Measurements from ENCODE around the gene LATS2.
"Not testable (repeated sequence)": the region's sequence is repeated elsewhere in the genome, so short reads cannot be mapped to it uniquely, and the experiment has no call there.

LATS2 gene

DNA sequence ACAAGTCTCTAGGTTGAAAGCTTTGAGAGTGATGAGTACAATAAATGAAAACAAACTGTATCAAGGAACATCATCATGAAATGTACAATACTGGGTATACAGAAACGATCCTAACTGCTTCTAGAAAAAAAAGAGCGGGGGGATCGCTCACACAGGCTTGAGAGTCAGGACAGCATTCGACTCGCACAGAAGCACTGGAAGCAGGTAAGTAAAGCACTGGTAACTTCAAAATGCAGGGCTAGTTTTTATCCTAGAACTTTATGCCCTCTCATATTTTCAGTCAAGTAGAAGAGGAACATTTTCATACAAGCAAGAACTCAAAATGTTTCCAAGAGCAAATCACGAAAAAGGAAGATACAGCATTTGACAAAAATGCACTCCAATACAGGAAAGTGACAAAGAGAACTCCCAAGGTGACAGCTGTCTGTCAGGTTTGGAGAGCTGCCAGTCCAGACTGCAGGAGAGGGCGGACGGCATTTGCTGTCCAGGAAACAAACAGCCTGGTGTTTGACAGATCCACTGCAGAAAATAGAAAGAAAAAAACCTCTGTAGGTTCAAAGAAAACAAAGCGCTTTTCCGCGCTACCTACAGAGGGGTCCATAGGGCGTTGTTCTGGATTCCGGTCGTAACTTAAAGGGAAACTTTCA lies 100.6 kb downstream of the LATS2 start:
- DNase-seq: no peak

DNA sequence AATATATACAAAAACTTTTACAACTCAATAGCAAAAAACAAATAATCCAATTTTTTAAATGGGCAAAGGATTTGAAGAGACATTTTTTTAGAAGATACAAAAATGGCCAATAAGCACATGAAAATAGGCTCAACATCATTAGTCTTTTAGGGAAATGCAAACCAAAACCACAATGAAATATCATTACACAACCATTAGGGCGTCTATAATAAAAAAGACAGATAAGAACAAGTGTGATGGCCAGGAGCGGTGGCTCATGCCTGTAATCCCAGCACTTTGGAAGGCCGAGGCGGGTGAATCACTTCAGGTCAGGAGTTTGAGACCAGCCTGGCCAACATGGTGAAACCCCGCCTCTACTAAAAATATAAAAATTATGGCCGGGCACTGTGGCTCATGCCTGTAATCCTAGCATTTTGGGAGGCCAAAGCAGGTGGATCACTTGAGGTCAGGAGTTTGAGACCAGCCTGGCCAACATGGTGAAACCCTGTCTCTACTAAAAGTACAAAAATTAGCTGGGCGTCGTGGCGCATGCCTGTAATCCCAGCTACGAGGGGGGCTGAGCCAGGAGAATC lies 104.3 kb downstream of the LATS2 start:
- not testable (repeated sequence) for DNase-seq

DNA sequence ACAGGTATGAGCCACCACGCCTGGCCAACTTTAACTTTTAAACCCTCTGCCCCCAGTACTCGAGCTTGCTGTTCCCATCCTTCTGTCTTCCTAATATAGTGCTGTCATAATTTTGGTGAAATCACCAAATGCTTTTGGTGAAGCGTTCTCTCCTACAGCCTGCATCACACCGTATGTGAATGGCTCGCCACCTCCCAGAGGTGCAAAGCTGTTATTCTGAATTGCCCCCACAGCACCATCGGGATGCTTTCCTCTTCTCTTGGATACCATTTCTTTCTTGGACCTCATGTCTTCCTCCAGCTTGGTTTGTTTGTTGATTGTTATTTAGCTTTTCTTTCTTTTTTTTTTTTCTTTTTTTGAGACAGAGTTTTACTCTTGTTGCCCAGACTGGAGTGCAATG lies 105.9 kb downstream of the LATS2 start:
- DNase-seq: no peak

DNA sequence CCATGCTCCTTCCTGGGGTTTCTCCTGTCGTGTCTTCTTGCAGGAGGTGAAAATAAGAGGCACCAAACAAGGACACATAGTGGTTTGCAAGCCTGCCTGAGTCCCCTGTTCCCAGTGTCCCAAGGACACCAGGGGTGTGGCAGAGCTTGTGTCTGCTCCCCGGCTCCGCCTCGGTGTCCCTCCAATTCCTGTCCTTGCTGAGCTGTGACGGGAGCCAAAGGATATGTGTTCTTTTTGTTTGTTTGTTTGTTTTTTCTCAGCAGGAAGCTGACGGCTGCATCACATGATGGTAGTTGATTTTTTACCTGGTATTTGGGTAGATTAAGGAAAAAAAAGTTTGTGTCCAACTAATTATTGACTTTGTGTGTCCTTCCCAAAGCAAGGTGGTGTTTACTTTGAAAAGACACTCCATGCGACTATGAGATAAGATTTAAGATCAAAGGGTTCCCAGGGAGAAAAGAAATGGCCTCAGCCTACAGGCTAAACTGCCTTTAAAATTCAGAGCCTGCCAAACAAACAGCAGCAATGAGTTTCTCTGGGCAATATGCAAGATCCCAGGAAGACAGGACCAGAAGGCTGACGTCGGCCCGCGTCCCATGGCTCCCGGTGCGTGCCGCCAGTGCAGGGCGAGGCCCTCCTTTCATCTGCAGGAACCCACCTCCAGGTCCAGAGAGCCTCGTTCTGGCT lies 108.0 kb downstream of the LATS2 start:
- no peak for DNase-seq

DNA sequence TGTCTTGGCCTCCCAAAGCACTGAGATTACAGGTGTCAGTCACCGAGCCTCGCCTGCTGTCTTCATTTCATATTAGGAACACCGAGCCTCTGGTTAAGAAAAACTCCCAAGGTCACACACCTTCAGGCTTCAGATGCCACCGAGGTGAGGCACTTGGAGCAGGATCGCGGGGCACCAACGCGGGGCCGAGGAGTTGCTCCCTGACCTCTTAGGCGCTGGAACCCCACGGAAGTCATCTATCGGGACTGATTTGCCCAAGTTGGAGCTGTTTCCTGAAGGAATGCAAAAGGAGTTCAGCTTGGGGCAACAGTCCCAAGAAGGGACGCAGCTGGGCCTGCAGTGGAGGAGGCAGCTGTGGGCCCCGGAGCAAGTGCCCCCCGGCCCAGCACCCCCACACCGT lies 108.5 kb downstream of the LATS2 start:
- no peak for DNase-seq

DNA sequence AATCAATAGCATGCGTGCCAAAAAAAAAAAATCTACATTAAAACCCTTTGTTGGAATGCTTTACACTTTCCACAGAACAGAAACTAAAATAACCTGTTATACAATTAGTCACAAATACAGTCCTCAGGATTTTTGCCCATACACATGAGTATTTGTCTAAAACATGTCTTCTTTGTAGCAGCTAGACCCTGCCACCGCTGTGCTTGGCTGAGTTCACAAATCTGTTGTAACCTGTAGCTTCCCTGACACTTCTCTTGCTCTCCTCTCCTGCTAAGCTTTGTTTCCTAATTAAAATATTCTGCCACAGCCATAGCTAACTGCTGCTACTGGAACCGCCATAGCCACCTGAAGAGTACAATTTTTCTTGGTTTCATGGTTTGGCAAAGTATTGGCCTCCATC lies 113.4 kb downstream of the LATS2 start:
- not testable (repeated sequence) for DNase-seq

DNA sequence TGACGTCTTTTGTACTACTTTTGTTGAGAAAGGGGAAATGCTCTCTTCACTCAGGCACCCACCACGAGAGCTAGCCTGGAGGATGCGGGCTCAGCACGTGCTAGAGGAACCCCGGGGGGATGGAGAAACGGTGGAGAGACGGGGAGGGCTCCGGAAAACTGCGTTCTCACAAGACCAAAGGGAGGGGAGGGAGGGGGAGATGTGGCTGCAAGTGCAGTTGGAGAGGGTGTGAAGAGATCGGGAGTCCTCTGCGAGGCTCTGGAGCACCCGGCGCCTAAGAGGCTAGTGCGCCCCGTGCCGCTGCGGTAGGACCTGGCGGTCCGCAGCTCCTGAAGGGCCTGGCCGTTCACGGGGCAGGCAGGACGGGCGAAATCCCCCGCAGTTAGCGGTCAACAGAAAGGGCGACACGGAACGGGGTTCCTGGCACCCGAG lies 115.4 kb downstream of the LATS2 start:
- DNase-seq: peak; percentile 39

DNA sequence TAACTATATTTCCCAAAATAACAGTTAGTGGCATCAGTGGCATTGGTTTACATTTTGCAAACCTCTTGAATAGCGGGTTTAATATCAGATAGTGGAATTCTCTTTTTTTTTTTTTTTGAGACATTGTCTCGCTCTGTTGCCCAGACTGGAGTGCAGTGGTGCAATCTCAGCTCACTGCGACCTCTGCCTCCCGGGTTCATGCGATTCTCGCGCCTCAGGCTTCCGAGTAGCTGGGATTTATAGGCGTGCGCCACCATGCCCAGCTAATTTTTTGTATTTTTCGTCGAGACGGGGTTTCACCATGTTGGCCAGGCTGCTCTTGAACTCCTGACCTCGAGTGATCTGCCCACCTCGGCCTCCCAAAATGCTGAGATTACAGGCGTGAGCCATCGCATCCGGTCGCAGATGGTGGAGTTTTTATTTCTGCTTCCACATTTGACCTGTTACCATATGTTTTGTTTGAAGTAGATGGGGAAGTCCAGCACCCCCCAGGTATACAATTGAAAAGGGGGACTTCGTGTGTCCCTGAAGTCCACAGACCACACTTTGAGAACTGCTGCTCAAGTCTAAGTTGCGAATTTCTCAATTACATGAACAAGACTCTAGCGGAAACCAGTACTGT lies 118.3 kb downstream of the LATS2 start:
- peak; percentile 55 for DNase-seq

DNA sequence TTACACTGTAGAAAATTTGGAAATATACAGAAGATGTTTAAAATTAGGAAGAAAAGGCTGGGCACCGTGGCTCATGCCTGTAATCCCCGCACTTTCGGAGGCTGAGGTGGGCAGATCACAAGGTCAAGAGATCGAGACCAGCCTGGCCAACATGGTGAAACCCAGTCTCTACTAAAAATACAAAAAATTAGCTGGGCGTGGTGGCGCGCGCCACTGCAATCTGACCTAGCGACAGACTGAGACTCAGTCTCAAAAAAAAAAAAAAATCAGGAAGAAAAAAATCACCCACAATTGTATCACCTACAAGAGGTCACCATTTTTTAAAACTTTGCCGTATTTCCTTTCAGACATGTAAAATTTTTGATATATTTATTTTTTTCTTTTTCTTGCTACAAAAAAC lies 120.9 kb downstream of the LATS2 start:
- not testable (repeated sequence) for DNase-seq

DNA sequence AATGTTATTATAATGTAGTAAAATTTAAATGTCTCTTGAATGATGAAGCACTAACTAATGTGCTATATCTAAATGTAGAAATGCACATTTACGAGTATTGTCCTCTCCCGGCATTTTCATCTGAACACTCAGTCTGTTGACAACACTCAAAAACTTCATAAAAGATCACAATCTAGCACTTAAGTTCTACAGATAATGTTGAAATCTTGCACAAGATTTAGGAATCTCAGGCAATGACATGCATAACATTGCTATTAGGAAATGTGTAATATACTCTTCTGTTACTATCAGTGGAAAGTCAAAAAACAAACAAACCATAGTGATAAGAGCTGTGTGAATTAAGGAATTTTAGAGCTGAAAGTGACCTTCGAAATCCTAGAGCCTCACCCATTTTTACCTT lies 121.3 kb downstream of the LATS2 start:
- DNase-seq: no peak

DNA sequence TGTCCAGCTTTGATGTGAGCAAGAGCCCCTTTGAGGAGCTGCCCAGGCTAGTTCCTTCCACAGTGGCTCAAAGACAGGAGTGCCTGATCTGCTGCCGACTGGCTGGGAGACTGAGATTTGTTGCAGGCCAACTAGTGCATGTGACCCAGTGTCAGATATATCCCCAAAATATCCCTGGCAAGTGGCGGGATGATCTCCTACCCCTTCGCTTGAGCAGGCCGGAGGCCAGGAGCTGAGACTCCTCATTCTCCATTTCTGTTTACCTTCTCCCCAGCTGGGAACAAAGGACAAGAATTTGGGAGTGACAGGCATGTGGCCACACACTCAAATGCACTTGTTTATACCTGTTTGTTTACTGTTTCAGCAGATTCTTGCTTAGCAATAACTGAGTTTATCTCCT lies 121.7 kb downstream of the LATS2 start:
- no peak for DNase-seq

DNA sequence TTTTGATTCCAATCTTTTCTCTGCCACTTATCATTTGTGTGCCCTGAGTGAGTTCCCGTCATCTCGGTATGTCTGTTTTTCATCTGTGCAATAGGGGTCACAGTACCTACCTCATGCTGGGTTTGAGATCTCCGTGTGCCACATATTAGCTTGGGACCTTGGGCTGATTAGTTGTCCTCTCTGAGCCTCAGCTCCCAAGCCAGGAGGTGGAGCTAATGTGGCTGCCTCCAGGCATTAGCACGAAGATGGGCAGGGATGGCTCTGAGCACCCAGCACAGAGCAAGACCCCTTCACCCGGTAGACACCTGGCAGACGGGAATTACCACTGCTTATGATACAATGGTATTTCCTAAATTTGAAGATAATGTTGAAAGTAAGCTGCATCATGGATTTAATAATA lies 123.1 kb downstream of the LATS2 start:
- DNase-seq: no peak

DNA sequence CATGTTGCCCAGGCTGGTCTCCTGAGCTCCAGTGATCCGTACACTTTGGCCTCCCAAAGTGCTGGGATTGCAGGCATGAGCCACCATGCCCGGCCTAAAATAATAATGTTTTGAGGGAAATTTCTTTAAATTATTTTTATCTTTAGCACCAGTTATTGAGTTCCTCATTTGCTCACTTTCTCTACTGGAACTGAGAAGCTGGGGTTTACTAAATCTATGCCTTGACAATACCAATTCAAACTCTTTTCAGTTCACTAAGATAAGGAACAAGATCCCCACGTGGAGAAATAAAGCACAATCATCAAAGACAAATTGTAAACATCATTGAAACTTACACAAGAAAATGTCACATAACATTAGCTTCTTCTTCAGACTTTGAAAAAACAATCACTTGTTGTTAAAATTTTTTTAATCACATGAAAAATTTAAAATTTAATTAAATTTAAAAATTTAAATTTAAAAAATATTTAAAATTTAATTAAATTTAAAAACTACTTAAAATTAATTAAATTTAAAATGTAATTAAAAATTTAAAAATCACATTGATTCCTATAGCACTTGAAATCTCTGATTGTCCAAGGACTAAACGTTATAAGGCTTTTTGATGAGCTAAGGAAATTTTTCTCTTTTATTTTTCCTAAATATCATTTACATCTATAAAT lies 133.7 kb downstream of the LATS2 start:
- DNase-seq: no peak

DNA sequence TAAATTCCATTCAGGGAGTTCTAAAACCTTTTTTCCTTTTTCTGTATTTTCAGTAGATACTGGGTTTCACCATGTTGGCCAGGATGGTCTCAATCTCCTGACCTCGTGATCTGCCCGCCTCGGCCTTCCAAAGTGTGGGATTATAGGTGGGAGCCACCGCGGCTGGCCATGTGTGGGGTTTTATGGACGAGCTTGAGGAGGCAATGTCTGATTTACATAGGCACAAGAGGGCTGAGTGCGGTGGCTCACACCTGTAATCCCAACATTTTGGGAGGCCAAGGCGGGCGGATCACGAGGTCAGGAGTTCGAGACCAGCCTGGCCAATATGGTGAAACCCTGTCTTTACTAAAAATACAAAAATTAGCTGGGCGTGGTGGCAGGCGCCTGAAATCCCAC lies 136.0 kb downstream of the LATS2 start:
- DNase-seq: not testable (repeated sequence)

DNA sequence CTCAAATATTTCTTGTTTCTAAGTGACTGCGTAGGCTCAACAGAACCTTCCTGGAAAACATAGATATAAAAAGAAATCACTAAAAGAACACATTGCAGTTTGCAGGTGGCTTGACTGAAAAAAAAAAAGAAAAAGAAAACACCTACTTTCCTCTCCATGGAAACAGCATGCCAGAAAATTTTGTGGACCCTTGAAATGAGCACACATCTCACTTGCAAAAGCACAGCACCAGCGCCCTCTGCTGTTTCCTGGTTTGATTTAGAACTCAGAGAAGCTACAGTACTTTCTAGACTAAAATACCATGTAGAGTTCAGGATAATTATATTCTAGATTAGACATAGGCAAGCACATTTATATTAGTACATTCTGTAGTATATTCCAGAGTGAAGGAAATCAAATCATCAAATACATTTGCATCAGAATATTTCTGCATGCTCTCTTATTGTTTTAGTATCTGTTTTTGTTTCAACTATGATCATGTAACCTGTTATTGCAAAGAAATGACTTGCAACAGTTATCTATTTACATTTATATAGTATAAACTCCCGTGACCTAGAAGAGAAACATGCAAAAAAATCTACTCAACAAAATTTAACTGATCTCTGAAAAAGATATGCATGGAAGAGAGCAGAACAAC lies 136.5 kb downstream of the LATS2 start:
- peak; percentile 19 for DNase-seq

DNA sequence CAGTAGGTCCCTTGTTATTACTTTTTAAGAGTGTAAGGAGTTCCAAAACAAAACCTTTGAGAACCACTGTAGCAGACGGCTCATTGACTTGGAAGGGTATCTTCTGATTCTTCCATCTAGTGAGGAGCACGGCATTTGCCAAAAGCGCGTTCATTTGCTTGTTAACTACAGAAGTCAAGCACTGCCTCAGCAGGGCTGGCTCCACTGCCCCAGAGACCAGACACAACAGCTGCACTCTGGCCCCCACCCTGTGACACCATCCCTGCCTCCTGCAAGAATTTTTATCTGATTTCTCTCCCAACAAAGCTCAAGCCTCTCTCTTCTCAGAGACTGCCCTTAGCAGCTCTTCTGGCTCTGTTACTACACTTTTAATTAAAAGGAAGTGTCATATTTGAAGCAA lies 138.1 kb downstream of the LATS2 start:
- DNase-seq: no peak
